Fibroblast of peridontal ligament (primary cell): ENCODE measurements around the gene VKORC1L1.
A peak's percentile ranks its signal among the peaks of the same experiment; 100 is the strongest.
"Not testable (repeated sequence)": the region's sequence is repeated elsewhere in the genome, so short reads cannot be mapped to it uniquely, and the experiment has no call there.

Experiments
- DNase-seq: peaks from one replicate; pipeline ENCODE4 v3.0.0-alpha.2; 2010; ENCODE audit errors: extremely low read depth

VKORC1L1 gene

GRCh38 chr7:65872776-65873581, at the start of gene VKORC1L1:
Gene VKORC1L1, plus strand, starts transcription at chr7:65873074. Its CDS starts 298 bp downstream, at chr7:65873372.
- peak; percentile 84 for DNase-seq

- DNase-seq, result peak; percentile 16
These were observed 45.5 kb upstream of the VKORC1L1 start for GRCh38 chr7:65827366-65827765.

GRCh38 chr7:65832281-65832680, 40.6 kb upstream of the VKORC1L1 start:
- DNase-seq, result peak; percentile 30

GRCh38 chr7:65836684-65837083, 36.2 kb upstream of the VKORC1L1 start:
- not testable (repeated sequence) for DNase-seq

- DNase-seq, result peak; percentile 44
These were observed 35.3 kb upstream of the VKORC1L1 start for GRCh38 chr7:65837541-65837956.

GRCh38 chr7:65839846-65840245, 33.0 kb upstream of the VKORC1L1 start:
- no peak for DNase-seq

- DNase-seq, result no peak
These were observed 32.4 kb upstream of the VKORC1L1 start for GRCh38 chr7:65840446-65840845.

GRCh38 chr7:65843616-65844015, 29.3 kb upstream of the VKORC1L1 start:
- not testable (repeated sequence) for DNase-seq

- no peak for DNase-seq
These were observed 26.8 kb upstream of the VKORC1L1 start for GRCh38 chr7:65846008-65846570.

GRCh38 chr7:65853426-65853825, 19.4 kb upstream of the VKORC1L1 start:
- DNase-seq, result not testable (repeated sequence)

GRCh38 chr7:65853892-65854291, 19.0 kb upstream of the VKORC1L1 start:
- DNase-seq, result not testable (repeated sequence)

- not testable (repeated sequence) for DNase-seq
These were observed 15.5 kb upstream of the VKORC1L1 start for GRCh38 chr7:65857321-65857894.

GRCh38 chr7:65858660-65859059, 14.2 kb upstream of the VKORC1L1 start:
- not testable (repeated sequence) for DNase-seq

GRCh38 chr7:65866244-65866643, 6.6 kb upstream of the VKORC1L1 start:
- DNase-seq, result not testable (repeated sequence)

- not testable (repeated sequence) for DNase-seq
These were observed 5.2 kb upstream of the VKORC1L1 start for GRCh38 chr7:65867681-65868080.

- DNase-seq, result peak; percentile 65
These were observed 3.6 kb upstream of the VKORC1L1 start for GRCh38 chr7:65869312-65869711.

- DNase-seq, result not testable (repeated sequence)
These were observed 1.4 kb upstream of the VKORC1L1 start for GRCh38 chr7:65871451-65871850.

- not testable (repeated sequence) for DNase-seq
These were observed 814 bp downstream of the VKORC1L1 start for GRCh38 chr7:65873582-65874193.

GRCh38 chr7:65875715-65876114, 2.8 kb downstream of the VKORC1L1 start:
- DNase-seq, result peak; percentile 8

GRCh38 chr7:65879292-65880153, 6.6 kb downstream of the VKORC1L1 start:
- not testable (repeated sequence) for DNase-seq

- DNase-seq, result not testable (repeated sequence)
These were observed 7.4 kb downstream of the VKORC1L1 start for GRCh38 chr7:65880242-65880641.
